KMS-11 (cell line): ENCODE measurements around the gene ABCB1.

Source experiments
- H2AFZ ChIP-seq: fragments of 200-600 bp; sonication (generic); 2 replicates; pipeline ENCODE4 v1.6.1; 2016; ENCODE audit warnings: antibody characterized with exemption, mixed run types, low read depth
- H3K27ac ChIP-seq: fragments of 200-600 bp; sonication (generic); 2 replicates; pipeline ENCODE4 v1.6.1; 2016; ENCODE audit warnings: mild to moderate bottlenecking, mixed run types
- H3K27me3 ChIP-seq: fragments of 200-600 bp; sonication (generic); 2 replicates; pipeline ENCODE4 v1.6.1; 2017; ENCODE audit warnings: mild to moderate bottlenecking, low read depth, mixed run types, moderate library complexity; ENCODE audit not compliant: insufficient read depth
- H3K36me3 ChIP-seq: fragments of 200-600 bp; sonication (generic); 2 replicates; pipeline ENCODE4 v1.6.1; 2017; ENCODE audit warnings: mild to moderate bottlenecking, mixed run types; ENCODE audit not compliant: insufficient read depth
- H3K4me1 ChIP-seq: fragments of 200-600 bp; sonication (generic); 2 replicates; pipeline ENCODE4 v1.6.1; 2016; ENCODE audit warnings: mild to moderate bottlenecking, low read depth, mixed run types; ENCODE audit not compliant: poor library complexity, severe bottlenecking
- H3K4me2 ChIP-seq: fragments of 200-600 bp; sonication (generic); 2 replicates; pipeline ENCODE4 v1.7.0; 2016; ENCODE audit warnings: mild to moderate bottlenecking, mixed run types
- H3K4me3 ChIP-seq: fragments of 200-600 bp; sonication (generic); IDR thresholded peaks from 2 replicates; pipeline ENCODE4 v1.6.1; 2017; ENCODE audit warnings: low read depth, low read length, mixed read lengths; ENCODE audit not compliant: insufficient read depth
- H3K79me2 ChIP-seq: fragments of 200-600 bp; sonication (generic); 2 replicates; pipeline ENCODE4 v1.6.1; 2016; ENCODE audit warnings: low read depth, mixed run types; ENCODE audit not compliant: insufficient read depth
- H3K9ac ChIP-seq: fragments of 200-600 bp; sonication (generic); 2 replicates; pipeline ENCODE4 v1.6.1; 2016; ENCODE audit warnings: mild to moderate bottlenecking, mixed run types
- H4K20me1 ChIP-seq: fragments of 200-600 bp; sonication (generic); 2 replicates; pipeline ENCODE4 v1.6.1; 2016; ENCODE audit warnings: mild to moderate bottlenecking, mixed run types; ENCODE audit not compliant: insufficient read depth
- TF ChIP-seq, protein P1 (sequence below): fragments of 200-600 bp; sonication (generic); conservative IDR thresholded peaks from 2 replicates; pipeline ENCODE4 v1.6.1; 2017; ENCODE audit warnings: low read depth, mild to moderate bottlenecking, antibody characterized with exemption, low read length, moderate library complexity, mixed read lengths

The ABCB1 gene

DNA sequence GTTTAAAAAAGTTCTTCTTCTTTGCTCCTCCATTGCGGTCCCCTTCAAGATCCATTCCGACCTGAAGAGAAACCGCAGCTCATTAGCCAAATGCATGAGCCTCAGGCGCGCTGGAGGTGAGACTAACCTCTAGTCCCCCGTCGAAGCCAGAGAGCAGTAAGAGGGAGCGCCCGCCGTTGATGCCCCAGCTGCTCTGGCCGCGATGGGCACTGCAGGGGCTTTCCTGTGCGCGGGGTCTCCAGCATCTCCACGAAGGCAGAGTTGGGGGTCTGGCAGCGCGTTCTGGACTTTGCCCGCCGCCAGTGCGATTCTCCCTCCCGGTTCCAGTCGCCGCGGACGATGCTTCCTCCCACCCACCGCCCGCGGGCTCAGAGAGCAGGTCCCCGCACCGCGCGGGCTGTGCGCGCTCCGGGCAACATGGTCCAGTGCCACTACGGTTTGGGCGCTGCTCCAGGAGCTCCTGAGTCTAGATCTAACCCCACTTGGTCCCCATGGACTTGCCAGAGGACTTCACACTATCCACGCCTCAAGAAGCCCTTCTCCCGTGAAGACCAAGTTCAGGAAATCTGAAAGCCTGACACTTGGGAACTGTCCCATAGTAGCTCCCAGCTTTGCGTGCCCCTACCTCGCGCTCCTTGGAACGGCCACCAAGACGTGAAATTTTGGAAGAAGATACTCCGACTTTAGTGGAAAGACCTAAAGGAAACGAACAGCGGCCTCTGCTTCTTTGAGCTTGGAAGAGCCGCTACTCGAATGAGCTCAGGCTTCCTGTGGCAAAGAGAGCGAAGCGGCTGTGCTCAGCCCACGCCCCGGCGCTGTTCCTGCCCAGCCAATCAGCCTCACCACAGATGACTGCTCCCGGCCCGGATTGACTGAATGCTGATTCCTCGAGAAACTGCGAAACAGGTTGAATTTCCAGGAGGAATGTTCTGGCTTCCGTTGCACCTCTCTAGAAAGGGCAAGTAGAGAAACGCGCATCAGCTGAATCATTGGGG lies at the start of gene ABCB1:
Gene ABCB1, minus strand, starts transcription at position 755 of the 995 bp plus-strand sequence. Its CDS starts 700 bp downstream, at position 55.
- Histone ChIP-seq H3K9ac (no peak within 1 kb of the TSS), H3K36me3 (no peaks in the 10 kb centered on the region), H3K27me3 (no peaks in the 10 kb centered on the region), H3K4me1 (no peaks in the 10 kb centered on the region), H3K4me2 (no peak within 1 kb of the TSS; the same call in 1 of the 2 replicates), H2AFZ (0 out of 2 replicates have a peak within 1 kb of the TSS, but pooled peaks have one; percentile 24), H3K4me3 (no peak within 1 kb of the TSS), H3K79me2 (no peaks in the 10 kb centered on the region), H3K27ac (no peak within 1 kb of the TSS), H4K20me1 (no peaks in the 10 kb centered on the region)
- TF ChIP-seq, protein P1, sequence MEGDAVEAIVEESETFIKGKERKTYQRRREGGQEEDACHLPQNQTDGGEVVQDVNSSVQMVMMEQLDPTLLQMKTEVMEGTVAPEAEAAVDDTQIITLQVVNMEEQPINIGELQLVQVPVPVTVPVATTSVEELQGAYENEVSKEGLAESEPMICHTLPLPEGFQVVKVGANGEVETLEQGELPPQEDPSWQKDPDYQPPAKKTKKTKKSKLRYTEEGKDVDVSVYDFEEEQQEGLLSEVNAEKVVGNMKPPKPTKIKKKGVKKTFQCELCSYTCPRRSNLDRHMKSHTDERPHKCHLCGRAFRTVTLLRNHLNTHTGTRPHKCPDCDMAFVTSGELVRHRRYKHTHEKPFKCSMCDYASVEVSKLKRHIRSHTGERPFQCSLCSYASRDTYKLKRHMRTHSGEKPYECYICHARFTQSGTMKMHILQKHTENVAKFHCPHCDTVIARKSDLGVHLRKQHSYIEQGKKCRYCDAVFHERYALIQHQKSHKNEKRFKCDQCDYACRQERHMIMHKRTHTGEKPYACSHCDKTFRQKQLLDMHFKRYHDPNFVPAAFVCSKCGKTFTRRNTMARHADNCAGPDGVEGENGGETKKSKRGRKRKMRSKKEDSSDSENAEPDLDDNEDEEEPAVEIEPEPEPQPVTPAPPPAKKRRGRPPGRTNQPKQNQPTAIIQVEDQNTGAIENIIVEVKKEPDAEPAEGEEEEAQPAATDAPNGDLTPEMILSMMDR = no peak

DNA sequence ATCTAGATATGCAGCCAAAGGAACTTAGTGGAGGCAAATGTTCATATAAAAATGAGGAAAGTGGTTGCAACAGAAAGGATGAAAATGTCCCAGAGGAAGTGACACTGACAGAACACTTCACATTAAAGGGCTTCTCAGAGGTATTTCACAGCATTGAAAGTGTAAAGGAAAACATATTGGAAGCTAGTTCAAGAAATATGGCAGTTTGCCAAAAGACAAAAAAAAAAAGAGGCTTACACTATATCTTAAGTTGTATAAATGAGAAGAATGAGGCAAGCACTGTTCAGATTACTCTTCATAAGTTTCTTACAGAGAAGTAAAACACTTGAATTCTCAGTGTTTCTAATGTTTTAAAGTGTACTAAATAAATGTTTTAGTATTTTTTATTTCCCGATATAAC lies 47.6 kb upstream of the ABCB1 start:
- no peaks in the 10 kb centered on the region for H3K36me3 ChIP-seq
- no peak overlapping the region for H3K4me2 ChIP-seq
- no peaks in the 10 kb centered on the region for H3K27me3 ChIP-seq
- no peaks in the 10 kb centered on the region for H3K79me2 ChIP-seq
- TF ChIP-seq, protein P1 = no peak
- no peak overlapping the region for H3K9ac ChIP-seq
- no peaks in the 10 kb centered on the region for H4K20me1 ChIP-seq
- H3K4me3 ChIP-seq = no peak overlapping the region
- no peak overlapping the region for H2AFZ ChIP-seq
- H3K27ac ChIP-seq = no peak overlapping the region
- H3K4me1 ChIP-seq = no peaks in the 10 kb centered on the region

DNA sequence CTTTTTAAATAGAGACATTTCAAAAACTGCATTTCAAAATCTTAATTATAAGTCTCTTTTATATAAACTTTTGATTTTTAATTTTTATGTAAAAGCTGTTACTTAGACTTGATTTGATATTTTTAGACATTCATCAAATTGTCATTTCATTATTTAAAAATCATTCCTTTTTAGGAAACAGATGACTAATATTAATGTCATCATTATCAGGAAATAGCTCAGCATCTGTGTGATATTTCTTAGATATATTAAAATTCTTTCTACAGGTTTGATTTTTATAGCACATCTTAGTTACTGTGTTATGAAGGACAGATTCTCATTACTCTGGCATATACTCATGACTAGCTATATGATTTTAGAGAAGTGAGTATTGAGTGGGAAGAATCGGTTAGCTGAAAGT lies 44.8 kb upstream of the ABCB1 start:
- no peaks in the 10 kb centered on the region for H3K27me3 ChIP-seq
- TF ChIP-seq, protein P1 = no peak
- no peak overlapping the region for H2AFZ ChIP-seq
- no peaks in the 10 kb centered on the region for H3K36me3 ChIP-seq
- H3K27ac ChIP-seq = no peak overlapping the region
- no peaks in the 10 kb centered on the region for H3K4me1 ChIP-seq
- no peak overlapping the region for H3K4me2 ChIP-seq
- H3K79me2 ChIP-seq = no peaks in the 10 kb centered on the region
- no peak overlapping the region for H3K4me3 ChIP-seq
- H4K20me1 ChIP-seq = no peaks in the 10 kb centered on the region
- H3K9ac ChIP-seq = no peak overlapping the region

DNA sequence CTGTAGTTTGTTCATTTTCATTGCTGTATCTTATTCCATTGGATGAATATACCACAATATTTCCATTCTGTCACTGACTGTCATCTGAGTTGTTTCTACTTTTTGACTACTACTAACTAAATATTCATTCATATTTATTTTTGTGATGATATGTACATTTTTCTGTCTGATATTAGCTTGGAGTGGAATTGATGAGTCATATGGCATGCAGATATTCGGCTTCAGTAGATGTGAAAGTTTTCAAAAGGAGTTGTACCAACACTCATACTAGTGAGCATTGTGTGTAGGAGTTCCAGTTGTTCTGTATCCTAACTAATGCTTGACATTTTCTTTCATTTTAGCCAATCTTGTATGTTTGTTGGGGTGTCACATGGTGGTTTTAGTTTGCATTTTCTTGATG lies 35.2 kb upstream of the ABCB1 start:
- no peak overlapping the region for H3K27ac ChIP-seq
- no peaks in the 10 kb centered on the region for H3K79me2 ChIP-seq
- no peak overlapping the region for H3K4me2 ChIP-seq
- no peak overlapping the region for H3K9ac ChIP-seq
- H3K27me3 ChIP-seq = no peaks in the 10 kb centered on the region
- H4K20me1 ChIP-seq = no peaks in the 10 kb centered on the region; the same call in 1 of the 2 replicates
- H2AFZ ChIP-seq = no peak overlapping the region
- H3K4me1 ChIP-seq = no peaks in the 10 kb centered on the region
- no peaks in the 10 kb centered on the region for H3K36me3 ChIP-seq
- TF ChIP-seq, protein P1 = no peak
- no peak overlapping the region for H3K4me3 ChIP-seq
